C4-2B (cell line): Measurements from ENCODE around the gene PLA2G1B.

Source experiments
- CTCF ChIP-seq: fragments of 450-650 bp; conservative IDR thresholded peaks from 2 replicates; pipeline ENCODE4 v1.5.1; 2017; ENCODE audit warnings: mild to moderate bottlenecking
- ZFX ChIP-seq: fragments of 450-650 bp; IDR thresholded peaks from 2 replicates; pipeline ENCODE4 v1.6.1; 2017

- TF ChIP-seq CTCF (no peak), ZFX (no peak)
Measured at GRCh38 chr12:120359128-120359527, 31.5 kb upstream of the PLA2G1B start.
